ENCODE data around the gene MNT.
A peak's percentile ranks its signal among the peaks of the same experiment; 100 is the strongest.

MNT gene

GRCh38 chr17:2396192-2396567 is 4.7 kb downstream of the MNT start:
- no peak for DNase-seq (ENCODE audit: low spot score)

- no peak for DNase-seq (ENCODE audit: low spot score)
These were observed 5.3 kb downstream of the MNT start for GRCh38 chr17:2395258-2396181.

- DNase-seq (ENCODE audit: low spot score) = no peak
These were observed 6.1 kb downstream of the MNT start for GRCh38 chr17:2394775-2395201.

- no peak for DNase-seq (ENCODE audit: low spot score)
These were observed 6.7 kb downstream of the MNT start for GRCh38 chr17:2393954-2394749.

- peak; percentile 94 for DNase-seq (ENCODE audit: low spot score)
These were observed 7.5 kb downstream of the MNT start for GRCh38 chr17:2393174-2393953.

GRCh38 chr17:2392252-2393173 is 8.3 kb downstream of the MNT start:
- DNase-seq (ENCODE audit: low spot score) = peak; percentile 95

GRCh38 chr17:2391597-2392251 is 9.1 kb downstream of the MNT start:
- DNase-seq (ENCODE audit: low spot score) = no peak

GRCh38 chr17:2390199-2390836 is 10.5 kb downstream of the MNT start:
- no peak for DNase-seq (ENCODE audit: low spot score)

GRCh38 chr17:2388683-2389055 is 12.2 kb downstream of the MNT start:
- DNase-seq (ENCODE audit: low spot score) = no peak

GRCh38 chr17:2388020-2388682 is 12.7 kb downstream of the MNT start:
- DNase-seq (ENCODE audit: low spot score) = no peak

- DNase-seq (ENCODE audit: low spot score) = no peak
These were observed 13.5 kb downstream of the MNT start for GRCh38 chr17:2387086-2388019.

- DNase-seq (ENCODE audit: low spot score) = no peak
These were observed 14.3 kb downstream of the MNT start for GRCh38 chr17:2386400-2387085.

GRCh38 chr17:2385240-2386210 is 15.3 kb downstream of the MNT start:
- no peak for DNase-seq (ENCODE audit: low spot score)

GRCh38 chr17:2384439-2385127 is 16.3 kb downstream of the MNT start:
- no peak for DNase-seq (ENCODE audit: low spot score)

- DNase-seq (ENCODE audit: low spot score) = no peak
These were observed 17.2 kb downstream of the MNT start for GRCh38 chr17:2383628-2384167.

Data from germinal center (tissue), 1 donor.